Large intestine (tissue), 12 donors: ENCODE measurements around the gene PRR36. TPM values are rescaled to one million over a fixed set of nuclear protein-coding genes. Genes with fewer than 3 reads are reported as not detected.
A peak's percentile ranks its signal among the peaks of the same experiment; 100 is the strongest.

ENCODE experiments used
- DNase-seq, 2 donors: peaks; one replicate each; pipeline versions ENCODE4 v3.0.0 to v3.0.0-alpha.2; 2013
- H3K27ac ChIP-seq: one replicate; pipeline ENCODE4 v1.5.1; 2013; ENCODE audit warnings: low read length
- H3K27me3 ChIP-seq: 2 replicates; pipeline ENCODE4 v1.6.1; 2013; ENCODE audit warnings: low read length; ENCODE audit not compliant: control insufficient read depth, insufficient read depth
- H3K36me3 ChIP-seq: 2 replicates; pipeline ENCODE4 v1.6.1; 2013; ENCODE audit warnings: low read length; ENCODE audit not compliant: control insufficient read depth, insufficient read depth
- H3K4me1 ChIP-seq: one replicate; pipeline ENCODE4 v1.6.1; 2013; ENCODE audit warnings: low read length; ENCODE audit not compliant: control insufficient read depth, insufficient read depth
- H3K4me3 ChIP-seq: one replicate; pipeline ENCODE4 v1.5.1; 2013; ENCODE audit warnings: low read length
- H3K9me3 ChIP-seq: one replicate; pipeline ENCODE4 v1.6.1; 2013; ENCODE audit warnings: mild to moderate bottlenecking, low read depth, low read length, moderate library complexity; ENCODE audit not compliant: control insufficient read depth
- WGBS: methylation state at CpG from one replicate; pipeline ENCODE4 v1.1.5; 2013; ENCODE audit warnings: low lambda C conversion rate; ENCODE audit not compliant: insufficient coverage; 5-methylcytosine and 5-hydroxymethylcytosine counted together
- long read RNA-seq, 11 donors: transcript quantifications; one replicate each; lab custom pipeline, GENCODE V29; 2026
- polyA plus RNA-seq: library from polyadenylated mRNA; unstranded; fragments of 120-200 nt; gene quantifications from one replicate; pipeline ENCODE4 v1.2.1, GENCODE V29; 2013

Gene PRR36
- 2.1 TPM for polyA plus RNA-seq
- long read RNA-seq, donor 1 = 0 reads
- long read RNA-seq, donor 2 = 0 reads
- long read RNA-seq, donor 3 = 0 reads
- long read RNA-seq, donor 4 = 0 reads
- long read RNA-seq, donor 5 = 0 reads
- long read RNA-seq, donor 6 = 0 reads
- long read RNA-seq, donor 7 = 0 reads
- long read RNA-seq, donor 8 = 0 reads
- long read RNA-seq, donor 9 = 0 reads
- long read RNA-seq, donor 10 = 0 reads
- long read RNA-seq, donor 11 = 0 reads

GRCh38 chr19:7874076-7874896 is at the start of gene PRR36:
TSS of gene PRR36 (minus strand) at chr19:7874390. CDS start at chr19:7873689, 701 bp downstream.
- peaks cover 41% of the 10 kb centered on the region for H3K27me3 ChIP-seq
- peaks cover 12% of the 10 kb centered on the region for H3K9me3 ChIP-seq
- DNase-seq = peak in 1 of 2 donors; percentile 50
- H3K4me1 ChIP-seq = peaks cover 21% of the 10 kb centered on the region
- H3K4me3 ChIP-seq = peak within 1 kb of the TSS; percentile 20
- WGBS = no CpG with 5 or more reads among the region's 88 CpGs
- H3K27ac ChIP-seq = no peak within 1 kb of the TSS
- H3K36me3 ChIP-seq = no peaks in the 10 kb centered on the region

DNA sequence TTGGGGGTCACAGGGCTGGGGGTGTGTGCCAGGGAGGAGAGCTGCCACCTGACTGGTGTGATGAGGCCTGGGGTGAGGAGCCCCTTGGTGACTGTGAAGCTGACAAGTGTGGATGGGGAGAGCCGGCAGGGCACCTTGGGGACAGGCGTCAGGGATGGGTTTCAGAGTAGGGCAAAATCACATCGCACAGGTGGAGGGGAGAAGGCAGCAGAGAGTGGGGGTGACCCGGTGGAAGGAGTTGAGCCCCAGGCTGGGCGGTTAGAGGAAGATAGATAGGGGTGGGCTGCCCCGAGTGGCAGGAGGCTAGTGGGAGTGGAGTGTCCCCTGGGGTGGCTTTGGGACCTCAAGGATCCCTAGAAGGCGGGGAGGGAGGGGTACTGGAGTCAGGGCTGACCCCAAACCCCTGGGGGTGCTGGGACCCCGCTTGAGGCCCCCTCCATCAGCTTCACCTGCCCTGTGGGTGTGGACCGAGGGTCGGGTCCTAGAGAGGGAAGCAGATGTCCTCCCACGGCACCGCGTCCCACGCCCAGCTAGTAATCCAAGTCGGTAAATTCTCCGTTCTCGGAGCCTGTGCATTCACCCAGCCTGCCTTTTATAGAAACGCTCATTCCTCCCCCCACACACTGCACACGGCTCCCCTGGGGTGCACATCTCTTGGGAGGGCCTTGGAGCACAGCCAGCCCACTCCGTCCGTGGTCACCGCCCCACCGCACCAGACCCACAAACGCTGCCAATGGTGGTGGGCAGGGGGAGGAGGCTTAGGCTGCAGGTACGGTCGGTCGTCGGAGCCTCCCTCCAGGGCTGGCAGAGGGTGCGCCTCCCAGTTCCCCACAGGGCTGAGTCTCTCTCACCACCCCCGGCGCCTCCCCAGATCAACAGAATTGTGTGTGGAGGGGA is 49.4 kb upstream of the PRR36 start:
- H3K27ac ChIP-seq = no peak overlapping the region

GRCh38 chr19:7922836-7923195 is 48.6 kb upstream of the PRR36 start:
- Histone ChIP-seq H3K4me1 (peaks cover 25% of the 10 kb centered on the region), H3K27ac (no peak overlapping the region), H3K9me3 (peaks cover 3% of the 10 kb centered on the region), H3K27me3 (peaks cover 21% of the 10 kb centered on the region), H3K36me3 (peaks cover 19% of the 10 kb centered on the region), H3K4me3 (no peak overlapping the region)
- WGBS = no CpG with 5 or more reads among the region's 8 CpGs
- no peak for DNase-seq

More for the DNA sequence above, 49.4 kb upstream of the PRR36 start:
- Histone ChIP-seq H3K36me3 (peaks cover 20% of the 10 kb centered on the region), H3K4me3 (no peak overlapping the region), H3K27me3 (peaks cover 14% of the 10 kb centered on the region), H3K4me1 (peaks cover 23% of the 10 kb centered on the region), H3K9me3 (peaks cover 3% of the 10 kb centered on the region)
- no CpG with 5 or more reads among the region's 31 CpGs for WGBS
- no peak for DNase-seq

GRCh38 chr19:7921967-7922835 is 48.0 kb upstream of the PRR36 start:
- Histone ChIP-seq H3K4me3 (no peak overlapping the region), H3K36me3 (peaks cover 18% of the 10 kb centered on the region), H3K4me1 (peaks cover 27% of the 10 kb centered on the region), H3K9me3 (peaks cover 3% of the 10 kb centered on the region), H3K27ac (no peak overlapping the region), H3K27me3 (peaks cover 27% of the 10 kb centered on the region)
- no peak for DNase-seq
- no CpG with 5 or more reads among the region's 31 CpGs for WGBS

- peak overlapping the region; percentile 42 for H3K4me3 ChIP-seq
- H3K36me3 ChIP-seq = peaks cover 15% of the 10 kb centered on the region
- peaks cover 32% of the 10 kb centered on the region for H3K27me3 ChIP-seq
- no peak for DNase-seq
- H3K4me1 ChIP-seq = peaks cover 30% of the 10 kb centered on the region
- no CpG with 5 or more reads among the region's 17 CpGs for WGBS
- peak overlapping the region; percentile 79 for H3K27ac ChIP-seq
- no peaks in the 10 kb centered on the region for H3K9me3 ChIP-seq
Observed at GRCh38 chr19:7921302-7921966, 47.2 kb upstream of the PRR36 start.

DNA sequence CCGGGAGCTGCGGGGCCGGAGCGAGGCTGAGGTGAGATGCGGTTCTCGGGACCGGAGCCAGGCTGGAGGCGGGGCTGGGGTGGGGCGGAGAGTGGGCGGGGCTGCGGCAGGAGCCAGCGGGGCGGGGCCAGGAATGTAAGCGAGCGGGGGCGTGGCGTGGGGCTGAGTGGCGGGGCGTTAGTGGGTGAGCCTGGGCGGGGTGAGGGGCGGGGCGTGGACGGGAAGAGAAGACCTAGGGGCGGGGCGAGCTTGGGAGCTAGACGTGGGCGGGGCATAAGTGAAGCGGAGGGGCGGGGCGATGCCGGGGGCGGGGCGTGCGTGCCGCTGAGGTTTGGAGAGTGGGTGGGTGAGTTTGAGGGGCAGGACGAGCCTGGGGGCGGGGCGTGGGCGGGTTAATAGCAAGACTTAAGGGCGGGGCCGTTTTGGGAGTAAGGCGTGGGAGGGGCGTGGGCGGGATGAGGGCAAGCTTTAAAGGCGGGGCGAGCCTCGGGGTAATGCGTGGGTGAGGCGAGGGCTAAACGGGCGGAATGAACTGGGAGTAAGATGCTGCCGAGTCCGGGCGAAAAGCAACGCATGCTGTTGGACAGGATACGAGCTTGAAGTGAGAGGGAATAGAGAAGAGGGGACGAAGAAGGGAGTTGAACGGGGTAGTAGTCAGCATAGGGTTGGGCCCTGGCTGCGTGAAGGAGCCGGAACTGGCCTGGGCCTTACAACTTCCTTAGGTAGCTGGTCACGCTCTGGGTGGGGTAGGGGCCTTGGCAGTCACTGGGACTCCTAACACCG is 46.5 kb upstream of the PRR36 start:
- 0% methylated on average over 7 of the region's 62 CpGs for WGBS
- peak overlapping the region; percentile 77 for H3K4me3 ChIP-seq
- H3K9me3 ChIP-seq = peaks cover 4% of the 10 kb centered on the region
- H3K27ac ChIP-seq = peak overlapping the region; percentile 100
- DNase-seq = peak; percentile 90 to 95
- peaks cover 15% of the 10 kb centered on the region for H3K36me3 ChIP-seq
- H3K27me3 ChIP-seq = peaks cover 40% of the 10 kb centered on the region
- peaks cover 33% of the 10 kb centered on the region for H3K4me1 ChIP-seq

- Histone ChIP-seq H3K27me3 (peaks cover 48% of the 10 kb centered on the region), H3K36me3 (peaks cover 15% of the 10 kb centered on the region), H3K4me1 (peaks cover 35% of the 10 kb centered on the region), H3K9me3 (peaks cover 4% of the 10 kb centered on the region), H3K27ac (peak within 1 kb of the TSS; percentile 100), H3K4me3 (peak within 1 kb of the TSS; percentile 77)
- peak; percentile 95 to 98 for DNase-seq
- WGBS = 11% methylated on average over 3 of the region's 62 CpGs
Observed at GRCh38 chr19:7919610-7920518, 45.7 kb upstream of the PRR36 start, which contains the start of gene SNAPC2. TSS of gene SNAPC2 (plus strand) at chr19:7920338. CDS start at chr19:7920367, 29 bp downstream.
